Tibial nerve (tissue), 3 donors: ENCODE results near the gene KSR2.

Experiments
- CTCF ChIP-seq, 5 experiments: fragments of 200-600 bp in 3 of 5; fragments of 450-650 bp in 2 of 5; sonication (generic) in 3 of 5; IDR thresholded peaks; one replicate each; pipeline ENCODE4 v1.5.1; 2016 to 2019; ENCODE audit warnings: antibody characterized with exemption in 5 of 5, mild to moderate bottlenecking in 3 of 5, moderate library complexity in 2 of 5
- POLR2A ChIP-seq, 2 donors: fragments of 450-650 bp; IDR thresholded peaks; one replicate each; pipeline ENCODE4 v1.6.1; 2017; ENCODE audit warnings: antibody characterized with exemption in 2 of 2, mild to moderate bottlenecking in 2 of 2, moderate library complexity in 2 of 2

DNA sequence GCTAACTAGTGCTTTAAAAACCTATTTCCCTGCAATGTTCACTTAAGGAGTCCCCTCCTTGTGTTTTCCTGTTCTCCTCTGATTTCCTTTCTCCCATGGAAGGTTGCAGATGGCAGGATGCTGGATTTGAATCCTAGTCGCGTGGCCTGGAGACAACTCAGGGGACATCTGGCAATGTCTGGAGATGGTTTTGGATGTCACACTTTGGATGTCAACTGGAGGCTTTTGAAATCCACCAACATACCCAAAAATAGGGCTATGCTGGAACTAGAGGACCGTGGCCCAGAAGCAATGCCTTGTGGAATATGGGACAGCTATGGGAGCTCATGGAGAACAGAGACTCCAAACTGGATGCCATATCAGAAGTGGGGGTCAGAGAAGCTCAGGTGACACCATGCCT is 511.6 kb downstream of the KSR2 start:
- no peak for TF ChIP-seq CTCF (IDR thresholded peaks at IDR 0.05)
- no peak for TF ChIP-seq POLR2A (IDR thresholded peaks at IDR 0.05)
